ENCODE measurements around the gene COLQ. TPM values are rescaled to one million over a fixed set of nuclear protein-coding genes. Genes with fewer than 3 reads are reported as not detected.

COLQ gene
- total and polyA plus RNA-seq, 11 donors, result 2.1 to 33.0 (median 10.7) TPM

DNA sequence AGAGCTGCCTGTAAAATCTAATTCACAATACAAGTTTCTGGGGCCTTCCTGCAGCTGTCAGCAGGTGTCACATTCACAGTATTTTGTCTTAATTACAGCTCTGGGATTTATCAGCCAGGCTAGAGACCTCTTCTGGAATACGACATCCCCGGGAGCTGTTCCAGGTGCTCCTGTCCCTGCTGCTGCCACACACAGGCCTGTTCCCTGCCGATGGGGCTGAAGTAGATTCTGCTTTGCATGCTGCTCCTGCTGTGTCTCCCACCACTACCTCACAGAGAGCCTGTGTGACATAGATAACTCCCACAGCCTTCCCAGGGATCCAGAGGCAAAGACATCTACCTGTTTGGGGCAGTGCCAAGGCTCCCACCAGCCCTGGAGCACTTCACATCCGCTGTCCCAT lies 20.4 kb downstream of the COLQ start:
- ATAC-seq (peak; percentile 68 to 80 (median 72)), DNase-seq (peak in 4 of 5 donors; percentile 36 to 69 (median 54))
- WGBS, 4 donors, result 38 to 71% (median 59%) methylated on average over 3 to 4 of the region's 4 CpGs
- Histone ChIP-seq H3K36me3 (no peaks in the 10 kb centered on the region), H3K27me3 (no peaks in the 10 kb centered on the region), H3K9me3 (no peaks in the 10 kb centered on the region), H3K4me3 (no peak overlapping the region), H3K4me1 (peaks cover 0 to 40% (median 8%) of the 10 kb centered on the region in 12 donors), H3K27ac (peak overlapping the region in 3 of 12 donors; percentile 15 to 62 (median 18))
- intact Hi-C loops (cut with DNase I), result no loop called here
- TF ChIP-seq, protein P1, sequence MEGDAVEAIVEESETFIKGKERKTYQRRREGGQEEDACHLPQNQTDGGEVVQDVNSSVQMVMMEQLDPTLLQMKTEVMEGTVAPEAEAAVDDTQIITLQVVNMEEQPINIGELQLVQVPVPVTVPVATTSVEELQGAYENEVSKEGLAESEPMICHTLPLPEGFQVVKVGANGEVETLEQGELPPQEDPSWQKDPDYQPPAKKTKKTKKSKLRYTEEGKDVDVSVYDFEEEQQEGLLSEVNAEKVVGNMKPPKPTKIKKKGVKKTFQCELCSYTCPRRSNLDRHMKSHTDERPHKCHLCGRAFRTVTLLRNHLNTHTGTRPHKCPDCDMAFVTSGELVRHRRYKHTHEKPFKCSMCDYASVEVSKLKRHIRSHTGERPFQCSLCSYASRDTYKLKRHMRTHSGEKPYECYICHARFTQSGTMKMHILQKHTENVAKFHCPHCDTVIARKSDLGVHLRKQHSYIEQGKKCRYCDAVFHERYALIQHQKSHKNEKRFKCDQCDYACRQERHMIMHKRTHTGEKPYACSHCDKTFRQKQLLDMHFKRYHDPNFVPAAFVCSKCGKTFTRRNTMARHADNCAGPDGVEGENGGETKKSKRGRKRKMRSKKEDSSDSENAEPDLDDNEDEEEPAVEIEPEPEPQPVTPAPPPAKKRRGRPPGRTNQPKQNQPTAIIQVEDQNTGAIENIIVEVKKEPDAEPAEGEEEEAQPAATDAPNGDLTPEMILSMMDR (IDR thresholded peaks at IDR 0.05), result no peak
- no peak for TF ChIP-seq POLR2A (IDR thresholded peaks at IDR 0.05)

DNA sequence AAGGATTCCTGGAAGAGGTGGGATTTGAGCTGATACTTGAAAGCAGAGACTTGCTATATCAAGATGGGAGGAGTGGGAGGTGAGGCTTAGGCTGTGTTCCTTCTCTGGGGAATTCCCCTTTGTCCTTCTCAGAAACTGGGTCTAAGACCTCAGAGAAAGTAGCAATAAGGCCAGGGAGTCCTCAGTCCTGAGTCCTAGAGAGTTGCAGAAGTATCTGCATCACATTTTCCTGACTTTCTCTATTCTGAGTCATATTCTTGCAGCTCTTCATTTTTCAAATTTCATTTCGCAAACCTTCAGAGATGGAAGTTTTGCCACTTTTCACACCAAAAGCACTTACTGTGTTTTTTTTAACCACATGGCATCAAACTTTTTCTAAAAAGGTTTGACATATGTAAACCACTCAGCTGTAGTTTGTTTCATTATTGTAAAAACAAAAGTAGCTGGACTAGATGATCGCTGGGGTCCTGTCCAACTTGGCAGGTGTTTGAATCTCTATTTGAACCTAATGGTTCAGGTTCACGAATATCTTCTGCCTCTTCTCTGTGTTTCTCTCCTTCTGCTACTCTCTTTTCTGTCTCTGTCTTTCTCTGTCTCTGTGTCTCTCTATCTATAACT lies 21.3 kb downstream of the COLQ start:
- H3K4me1 ChIP-seq, result peaks cover 0 to 49% (median 9%) of the 10 kb centered on the region in 12 donors
- H3K27ac ChIP-seq, result peak overlapping the region in 1 of 12 donors; percentile 15
- no peaks in the 10 kb centered on the region for H3K9me3 ChIP-seq
- DNase-seq, result no peak
- no peak for ATAC-seq
- H3K4me3 ChIP-seq, result no peak overlapping the region
- H3K36me3 ChIP-seq, result no peaks in the 10 kb centered on the region
- WGBS, 4 donors, result 80 to 88% (median 84%) methylated on average over 3 of the region's 3 CpGs
- intact Hi-C loops (cut with DNase I), result no loop called here
- no peaks in the 10 kb centered on the region for H3K27me3 ChIP-seq
- TF ChIP-seq, protein P1 (IDR thresholded peaks at IDR 0.05), result no peak
- no peak for TF ChIP-seq POLR2A (IDR thresholded peaks at IDR 0.05)

DNA sequence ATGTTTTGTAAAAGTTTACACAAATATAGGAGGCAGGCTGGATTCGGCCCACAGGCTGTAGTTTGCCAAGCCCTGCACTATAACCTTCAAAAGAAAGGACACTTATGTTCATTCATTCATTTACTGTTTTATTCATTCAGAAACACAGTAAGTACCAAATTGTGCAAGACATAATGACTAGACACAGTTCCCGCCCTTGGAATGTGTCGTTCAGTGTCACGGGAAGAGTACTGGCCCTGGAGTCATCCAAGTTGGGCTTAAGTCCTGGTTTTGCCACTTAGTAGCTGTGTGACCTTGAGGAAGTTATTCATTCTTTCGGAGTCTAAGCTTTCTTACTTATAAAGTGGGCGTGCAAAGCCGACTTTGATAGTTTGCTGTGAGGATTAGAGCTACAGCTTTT lies 22.0 kb downstream of the COLQ start:
- ATAC-seq (no peak), DNase-seq (no peak)
- Histone ChIP-seq H3K27ac (no peak overlapping the region), H3K4me1 (peaks cover 0 to 56% (median 9%) of the 10 kb centered on the region in 12 donors), H3K4me3 (no peak overlapping the region), H3K36me3 (no peaks in the 10 kb centered on the region), H3K27me3 (no peaks in the 10 kb centered on the region), H3K9me3 (no peaks in the 10 kb centered on the region)
- intact Hi-C loops (cut with DNase I), result no loop called here
- TF ChIP-seq, protein P1 (IDR thresholded peaks at IDR 0.05), result no peak
- no peak for TF ChIP-seq POLR2A (IDR thresholded peaks at IDR 0.05)
- WGBS, 4 donors, result 79 to 88% (median 82%) methylated on average over 7 of the region's 7 CpGs

DNA sequence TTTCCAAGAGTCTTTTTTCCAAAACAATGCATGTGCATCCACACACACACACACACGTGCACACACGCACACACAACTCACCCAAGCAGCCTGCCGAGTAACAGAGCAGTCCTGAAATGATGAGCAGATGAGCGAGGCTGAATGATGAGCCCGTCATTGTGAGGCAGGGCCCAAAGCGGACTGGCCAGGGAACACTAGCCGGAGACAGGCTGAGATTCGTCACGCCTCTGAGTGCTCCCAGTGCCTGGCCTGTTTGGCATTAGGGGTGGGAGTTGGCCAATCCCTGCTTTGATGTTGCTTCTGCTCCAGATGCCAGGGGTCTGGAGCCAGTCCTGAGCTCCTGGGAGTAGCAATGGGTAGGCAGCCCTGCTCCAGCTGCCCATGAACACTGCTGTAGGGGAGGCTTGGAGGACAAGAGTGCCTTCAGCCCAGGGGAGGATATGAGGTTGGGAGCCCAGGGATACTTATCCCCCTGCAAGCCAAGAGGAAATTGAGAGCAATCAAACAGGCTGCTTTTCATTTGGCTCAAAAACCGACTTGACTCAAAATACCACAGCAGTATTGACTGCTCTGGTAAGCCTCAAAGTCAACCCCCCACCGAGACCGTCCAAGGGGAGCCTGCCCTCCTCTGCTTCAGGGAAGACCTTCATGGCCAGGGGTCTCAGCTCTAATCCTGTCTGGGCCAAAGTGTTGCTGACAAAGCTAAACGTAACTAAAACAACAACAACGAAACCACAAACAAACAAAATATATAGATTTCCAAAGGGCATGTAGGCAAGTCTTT lies 22.9 kb downstream of the COLQ start:
- Histone ChIP-seq H3K4me3 (no peak overlapping the region), H3K36me3 (no peaks in the 10 kb centered on the region), H3K9me3 (no peaks in the 10 kb centered on the region), H3K27me3 (no peaks in the 10 kb centered on the region), H3K27ac (no peak overlapping the region), H3K4me1 (peaks cover 0 to 63% (median 9%) of the 10 kb centered on the region in 12 donors)
- ATAC-seq (peak in 2 of 4 donors; percentile 10 to 47), DNase-seq (no peak)
- intact Hi-C loops (cut with DNase I), result no loop called here
- no peak for TF ChIP-seq POLR2A (IDR thresholded peaks at IDR 0.05)
- TF ChIP-seq, protein P1 (IDR thresholded peaks at IDR 0.05), result no peak
- WGBS, 4 donors, result 79 to 89% (median 83%) methylated on average over 12 to 14 of the region's 14 CpGs

All from heart left ventricle (tissue), 16 donors.